HepG2 (cell line): ENCODE data around the gene CMPK1. TPM values are rescaled to one million over a fixed set of nuclear protein-coding genes. Genes with fewer than 3 reads are reported as not detected.

Experiments
- FOXC1 ChIP-seq: sonication (generic); formaldehyde crosslinking; IDR thresholded peaks from 2 replicates; pipeline ENCODE4 v1.8.0; 2022; ENCODE audit warnings: mild to moderate bottlenecking, missing genetic modification reagents, borderline replicate concordance
- NR2F2 ChIP-seq: IDR thresholded peaks from 2 replicates; pipeline ENCODE4 v1.6.1; 2012; ENCODE audit warnings: low read depth, inconsistent platforms, borderline replicate concordance
- PAX8 ChIP-seq: sonication (generic); formaldehyde crosslinking; IDR thresholded peaks from 2 replicates; pipeline ENCODE4 v1.8.0; 2022; ENCODE audit warnings: mild to moderate bottlenecking, missing genetic modification reagents, borderline replicate concordance
- RBFOX2 ChIP-seq: fragments of 200-400 bp; formaldehyde crosslinking; IDR thresholded peaks from 2 replicates; pipeline ENCODE4 v1.6.1; 2017; ENCODE audit warnings: low read depth, mild to moderate bottlenecking, low read length
- ZNF253 ChIP-seq: sonication (generic); formaldehyde crosslinking; IDR thresholded peaks from 2 replicates; pipeline ENCODE4 v1.8.0; 2022; ENCODE audit warnings: mild to moderate bottlenecking, missing genetic modification reagents, borderline replicate concordance
- ZNF383 ChIP-seq: sonication (generic); formaldehyde crosslinking; IDR thresholded peaks from 2 replicates; pipeline ENCODE4 v1.4.0; 2020; ENCODE audit warnings: missing genetic modification reagents, mild to moderate bottlenecking, borderline replicate concordance
- ZNF530 ChIP-seq: sonication (generic); formaldehyde crosslinking; IDR thresholded peaks from 2 replicates; pipeline ENCODE4 v1.5.0; 2020; ENCODE audit warnings: low read depth, mild to moderate bottlenecking, missing genetic modification reagents
- ZNF672 ChIP-seq: sonication (generic); formaldehyde crosslinking; IDR thresholded peaks from 2 replicates; pipeline ENCODE4 v1.8.1; 2022; ENCODE audit warnings: missing genetic modification reagents
- polyA plus RNA-seq, 8 experiments: library from polyadenylated mRNA; depleted of rRNA in 3 of 8; stranded (reverse) in 7 of 8; unstranded in 1 of 8; fragments of >200 nt; fragmentation: Illumina TruSeq in 4 of 8; extraction: Trizol in 4 of 8; gene quantifications; 2 replicates each; pipeline versions ENCODE4 v1.2.1 to v1.2.3, GENCODE V29; 2011 to 2016; ENCODE audit warnings: low read depth in 4 of 8, missing spikeins in 1 of 8, mixed read lengths in 1 of 8; ENCODE audit not compliant: insufficient read depth in 1 of 8
- total RNA-seq, 5 experiments: library from RNA; depleted of rRNA; stranded (reverse); fragments of >200 nt; fragmentation: Illumina TruSeq; extraction: Trizol; gene quantifications; 2 replicates each; pipeline ENCODE4 v1.2.3, GENCODE V29; 2016; ENCODE audit warnings: low read depth in 1 of 5
- TF ChIP-seq, protein P1 (sequence below): IDR thresholded peaks from 2 replicates; pipeline ENCODE4 v1.4.0; 2020; ENCODE audit warnings: mild to moderate bottlenecking, missing genetic modification reagents
- TF ChIP-seq, protein P2 (sequence below): sonication (generic); formaldehyde crosslinking; IDR thresholded peaks from 2 replicates; pipeline ENCODE4 v1.8.1; 2023; ENCODE audit warnings: missing genetic modification reagents, mild to moderate bottlenecking, borderline replicate concordance
- TF ChIP-seq, protein P3 (sequence below): sonication (generic); formaldehyde crosslinking; IDR thresholded peaks from 2 replicates; pipeline ENCODE4 v1.5.1; 2020; ENCODE audit warnings: missing genetic modification reagents, mild to moderate bottlenecking, borderline replicate concordance
- TF ChIP-seq, protein P4 (sequence below): IDR thresholded peaks from 2 replicates; pipeline ENCODE4 v1.6.1; 2012; ENCODE audit warnings: low read depth, low read length, improper control_type of control experiment
- TF ChIP-seq, protein P5 (sequence below): sonication (generic); formaldehyde crosslinking; IDR thresholded peaks from 2 replicates; pipeline ENCODE4 v1.8.1; 2023; ENCODE audit warnings: missing genetic modification reagents, inconsistent platforms, borderline replicate concordance
- TF ChIP-seq, protein P6 (sequence below): sonication (generic); formaldehyde crosslinking; conservative IDR thresholded peaks from 2 replicates; pipeline ENCODE4 v1.8.0; 2022; ENCODE audit warnings: missing genetic modification reagents

The CMPK1 gene
- total and polyA plus RNA-seq, 2 of the 13 experiments (the other 11 are each of a cell fraction or from before 2014, with no cell fraction given), result 38.3 to 92.0 TPM

DNA sequence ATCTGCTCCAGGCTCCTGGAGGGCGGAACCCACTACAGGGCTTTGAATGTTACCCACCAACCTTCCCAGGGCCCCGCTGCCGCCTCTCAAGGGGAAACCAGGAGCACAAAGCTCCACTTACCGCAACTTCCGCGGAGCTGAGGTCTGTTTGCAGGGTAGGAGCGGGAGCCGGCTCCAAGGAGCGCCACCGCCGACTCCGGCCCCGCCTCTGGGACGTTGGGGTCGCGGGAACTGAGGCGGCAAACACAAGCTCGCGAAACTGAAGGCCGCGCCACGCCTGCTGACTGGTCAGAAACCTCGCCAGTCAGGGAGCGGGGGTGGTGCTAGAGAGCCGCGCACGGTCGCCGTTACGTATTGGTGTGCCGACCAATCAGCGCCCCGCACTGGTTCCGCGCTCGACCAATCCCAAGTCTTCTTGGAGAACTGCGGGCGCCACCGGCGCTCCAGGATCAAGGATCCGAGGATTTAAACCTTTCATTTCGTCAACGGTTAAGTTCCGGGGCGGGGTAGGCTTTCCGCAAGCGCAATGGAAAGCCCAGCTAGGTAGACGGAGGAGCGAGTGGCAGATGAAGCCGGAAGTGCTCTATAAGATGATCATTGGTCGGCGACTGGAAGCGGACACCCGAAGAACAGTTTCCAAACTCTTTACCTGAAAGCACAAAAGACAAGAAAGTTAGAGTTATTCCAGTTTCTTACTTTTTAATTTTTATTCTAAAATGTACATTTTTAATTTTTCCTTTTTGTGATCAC lies 19.5 kb upstream of the CMPK1 start, which contains the start of gene STIL (continued):
- TF ChIP-seq, protein P1, sequence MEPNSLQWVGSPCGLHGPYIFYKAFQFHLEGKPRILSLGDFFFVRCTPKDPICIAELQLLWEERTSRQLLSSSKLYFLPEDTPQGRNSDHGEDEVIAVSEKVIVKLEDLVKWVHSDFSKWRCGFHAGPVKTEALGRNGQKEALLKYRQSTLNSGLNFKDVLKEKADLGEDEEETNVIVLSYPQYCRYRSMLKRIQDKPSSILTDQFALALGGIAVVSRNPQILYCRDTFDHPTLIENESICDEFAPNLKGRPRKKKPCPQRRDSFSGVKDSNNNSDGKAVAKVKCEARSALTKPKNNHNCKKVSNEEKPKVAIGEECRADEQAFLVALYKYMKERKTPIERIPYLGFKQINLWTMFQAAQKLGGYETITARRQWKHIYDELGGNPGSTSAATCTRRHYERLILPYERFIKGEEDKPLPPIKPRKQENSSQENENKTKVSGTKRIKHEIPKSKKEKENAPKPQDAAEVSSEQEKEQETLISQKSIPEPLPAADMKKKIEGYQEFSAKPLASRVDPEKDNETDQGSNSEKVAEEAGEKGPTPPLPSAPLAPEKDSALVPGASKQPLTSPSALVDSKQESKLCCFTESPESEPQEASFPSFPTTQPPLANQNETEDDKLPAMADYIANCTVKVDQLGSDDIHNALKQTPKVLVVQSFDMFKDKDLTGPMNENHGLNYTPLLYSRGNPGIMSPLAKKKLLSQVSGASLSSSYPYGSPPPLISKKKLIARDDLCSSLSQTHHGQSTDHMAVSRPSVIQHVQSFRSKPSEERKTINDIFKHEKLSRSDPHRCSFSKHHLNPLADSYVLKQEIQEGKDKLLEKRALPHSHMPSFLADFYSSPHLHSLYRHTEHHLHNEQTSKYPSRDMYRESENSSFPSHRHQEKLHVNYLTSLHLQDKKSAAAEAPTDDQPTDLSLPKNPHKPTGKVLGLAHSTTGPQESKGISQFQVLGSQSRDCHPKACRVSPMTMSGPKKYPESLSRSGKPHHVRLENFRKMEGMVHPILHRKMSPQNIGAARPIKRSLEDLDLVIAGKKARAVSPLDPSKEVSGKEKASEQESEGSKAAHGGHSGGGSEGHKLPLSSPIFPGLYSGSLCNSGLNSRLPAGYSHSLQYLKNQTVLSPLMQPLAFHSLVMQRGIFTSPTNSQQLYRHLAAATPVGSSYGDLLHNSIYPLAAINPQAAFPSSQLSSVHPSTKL, result 0 out of 2 replicates have a peak, but pooled peaks have one; percentile 12
- no peak for TF ChIP-seq ZNF253 (CRISPR knock-in tag)
- TF ChIP-seq ZNF383 (CRISPR knock-in tag), result no peak
- TF ChIP-seq, protein P2, sequence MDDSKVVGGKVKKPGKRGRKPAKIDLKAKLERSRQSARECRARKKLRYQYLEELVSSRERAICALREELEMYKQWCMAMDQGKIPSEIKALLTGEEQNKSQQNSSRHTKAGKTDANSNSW (CRISPR knock-in tag), result no peak
- TF ChIP-seq, protein P3, sequence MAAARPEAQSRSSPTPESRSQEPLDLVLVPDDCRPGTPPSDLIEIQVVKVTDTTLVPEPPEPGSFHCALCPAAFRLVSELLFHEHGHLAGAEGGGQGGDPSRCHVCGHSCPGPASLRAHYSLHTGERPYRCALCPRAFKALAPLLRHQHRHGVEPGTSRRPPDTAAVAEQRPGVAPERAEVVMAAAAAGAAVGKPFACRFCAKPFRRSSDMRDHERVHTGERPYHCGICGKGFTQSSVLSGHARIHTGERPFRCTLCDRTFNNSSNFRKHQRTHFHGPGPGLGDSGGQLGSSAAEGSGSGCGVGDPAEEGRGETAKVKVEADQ (CRISPR knock-in tag), result peak; percentile 56; the same call in 1 of the 2 replicates
- no peak for TF ChIP-seq ZNF672 (CRISPR knock-in tag)
- TF ChIP-seq, protein P4, sequence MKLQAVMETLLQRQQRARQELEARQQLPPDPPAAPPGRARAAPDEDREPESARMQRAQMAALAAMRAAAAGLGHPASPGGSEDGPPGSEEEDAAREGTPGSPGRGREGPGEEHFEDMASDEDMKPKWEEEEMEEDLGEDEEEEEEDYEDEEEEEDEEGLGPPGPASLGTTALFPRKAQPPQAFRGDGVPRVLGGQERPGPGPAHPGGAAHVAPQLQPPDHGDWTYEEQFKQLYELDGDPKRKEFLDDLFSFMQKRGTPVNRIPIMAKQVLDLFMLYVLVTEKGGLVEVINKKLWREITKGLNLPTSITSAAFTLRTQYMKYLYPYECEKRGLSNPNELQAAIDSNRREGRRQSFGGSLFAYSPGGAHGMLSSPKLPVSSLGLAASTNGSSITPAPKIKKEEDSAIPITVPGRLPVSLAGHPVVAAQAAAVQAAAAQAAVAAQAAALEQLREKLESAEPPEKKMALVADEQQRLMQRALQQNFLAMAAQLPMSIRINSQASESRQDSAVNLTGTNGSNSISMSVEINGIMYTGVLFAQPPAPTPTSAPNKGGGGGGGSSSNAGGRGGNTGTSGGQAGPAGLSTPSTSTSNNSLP, result no peak
- TF ChIP-seq PAX8 (CRISPR knock-in tag), result no peak
- TF ChIP-seq NR2F2, result no peak
- no peak for TF ChIP-seq ZNF530
- TF ChIP-seq, protein P5, sequence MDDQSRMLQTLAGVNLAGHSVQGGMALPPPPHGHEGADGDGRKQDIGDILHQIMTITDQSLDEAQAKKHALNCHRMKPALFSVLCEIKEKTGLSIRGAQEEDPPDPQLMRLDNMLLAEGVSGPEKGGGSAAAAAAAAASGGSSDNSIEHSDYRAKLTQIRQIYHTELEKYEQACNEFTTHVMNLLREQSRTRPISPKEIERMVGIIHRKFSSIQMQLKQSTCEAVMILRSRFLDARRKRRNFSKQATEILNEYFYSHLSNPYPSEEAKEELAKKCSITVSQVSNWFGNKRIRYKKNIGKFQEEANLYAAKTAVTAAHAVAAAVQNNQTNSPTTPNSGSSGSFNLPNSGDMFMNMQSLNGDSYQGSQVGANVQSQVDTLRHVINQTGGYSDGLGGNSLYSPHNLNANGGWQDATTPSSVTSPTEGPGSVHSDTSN (CRISPR knock-in tag), result no peak
- 0 out of 2 replicates have a peak, but pooled peaks have one; percentile 49 for TF ChIP-seq FOXC1 (CRISPR knock-in tag)
- TF ChIP-seq, protein P6, sequence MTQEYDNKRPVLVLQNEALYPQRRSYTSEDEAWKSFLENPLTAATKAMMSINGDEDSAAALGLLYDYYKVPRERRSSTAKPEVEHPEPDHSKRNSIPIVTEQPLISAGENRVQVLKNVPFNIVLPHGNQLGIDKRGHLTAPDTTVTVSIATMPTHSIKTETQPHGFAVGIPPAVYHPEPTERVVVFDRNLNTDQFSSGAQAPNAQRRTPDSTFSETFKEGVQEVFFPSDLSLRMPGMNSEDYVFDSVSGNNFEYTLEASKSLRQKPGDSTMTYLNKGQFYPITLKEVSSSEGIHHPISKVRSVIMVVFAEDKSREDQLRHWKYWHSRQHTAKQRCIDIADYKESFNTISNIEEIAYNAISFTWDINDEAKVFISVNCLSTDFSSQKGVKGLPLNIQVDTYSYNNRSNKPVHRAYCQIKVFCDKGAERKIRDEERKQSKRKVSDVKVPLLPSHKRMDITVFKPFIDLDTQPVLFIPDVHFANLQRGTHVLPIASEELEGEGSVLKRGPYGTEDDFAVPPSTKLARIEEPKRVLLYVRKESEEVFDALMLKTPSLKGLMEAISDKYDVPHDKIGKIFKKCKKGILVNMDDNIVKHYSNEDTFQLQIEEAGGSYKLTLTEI (CRISPR knock-in tag), result no peak
- TF ChIP-seq RBFOX2, result peak; percentile 81
